Suprapubic skin (tissue), 4 donors: ENCODE measurements around the gene EDN3. TPM values are rescaled to one million over a fixed set of nuclear protein-coding genes. Genes with fewer than 3 reads are reported as not detected.

Experiments
- DNase-seq, 2 donors: peaks; one replicate each; pipeline ENCODE4 v3.0.0-alpha.2; 2019; ENCODE audit warnings: low spot score in 2 of 2
- H3K27ac ChIP-seq: fragments of 200-600 bp; sonication (generic); one replicate; pipeline ENCODE4 v1.5.1; 2019
- H3K27me3 ChIP-seq: fragments of 200-600 bp; sonication (generic); one replicate; pipeline ENCODE4 v1.5.1; 2019
- H3K36me3 ChIP-seq: fragments of 200-600 bp; sonication (generic); one replicate; pipeline ENCODE4 v1.5.1; 2019
- H3K4me1 ChIP-seq: fragments of 200-600 bp; sonication (generic); one replicate; pipeline ENCODE4 v1.5.1; 2019
- H3K4me3 ChIP-seq: fragments of 200-600 bp; sonication (generic); one replicate; pipeline ENCODE4 v1.5.1; 2019; ENCODE audit warnings: mild to moderate bottlenecking
- H3K9me3 ChIP-seq: fragments of 200-600 bp; sonication (generic); one replicate; pipeline ENCODE4 v1.5.1; 2019
- EP300 ChIP-seq: sonication (generic); formaldehyde crosslinking; IDR thresholded peaks from one replicate; pipeline ENCODE4 v1.6.1; 2017; ENCODE audit warnings: antibody characterized with exemption
- POLR2A ChIP-seq, 2 donors: fragments of 450-650 bp; IDR thresholded peaks; one replicate each; pipeline ENCODE4 v1.6.1; 2017; ENCODE audit warnings: antibody characterized with exemption in 2 of 2, mild to moderate bottlenecking in 2 of 2, moderate library complexity in 2 of 2
- POLR2AphosphoS5 ChIP-seq, 3 donors: sonication (generic); formaldehyde crosslinking; IDR thresholded peaks; one replicate each; pipeline ENCODE4 v1.6.1; 2017; ENCODE audit warnings: antibody characterized with exemption in 3 of 3
- WGBS: methylation state at CpG from one replicate; pipeline ENCODE4 v1.1.5; 2018; 5-methylcytosine and 5-hydroxymethylcytosine counted together
- total RNA-seq, 4 donors: library from RNA; depleted of rRNA; stranded (reverse); fragments of >200 nt; gene quantifications; one replicate each; pipeline ENCODE4 v1.1.0, GENCODE V29; 2016
- TF ChIP-seq, protein P1 (sequence below), 2 donors: fragments of 200-600 bp in 1 of 2; fragments of 450-650 bp in 1 of 2; sonication (generic) in 1 of 2; IDR thresholded peaks; one replicate each; pipeline ENCODE4 v1.5.1; 2016 to 2019; ENCODE audit warnings: antibody characterized with exemption in 2 of 2, mild to moderate bottlenecking in 1 of 2, moderate library complexity in 1 of 2

The EDN3 gene
- total RNA-seq, 4 donors from 2014 or later: 0.97 to 2.4 (median 1.6) TPM

DNA sequence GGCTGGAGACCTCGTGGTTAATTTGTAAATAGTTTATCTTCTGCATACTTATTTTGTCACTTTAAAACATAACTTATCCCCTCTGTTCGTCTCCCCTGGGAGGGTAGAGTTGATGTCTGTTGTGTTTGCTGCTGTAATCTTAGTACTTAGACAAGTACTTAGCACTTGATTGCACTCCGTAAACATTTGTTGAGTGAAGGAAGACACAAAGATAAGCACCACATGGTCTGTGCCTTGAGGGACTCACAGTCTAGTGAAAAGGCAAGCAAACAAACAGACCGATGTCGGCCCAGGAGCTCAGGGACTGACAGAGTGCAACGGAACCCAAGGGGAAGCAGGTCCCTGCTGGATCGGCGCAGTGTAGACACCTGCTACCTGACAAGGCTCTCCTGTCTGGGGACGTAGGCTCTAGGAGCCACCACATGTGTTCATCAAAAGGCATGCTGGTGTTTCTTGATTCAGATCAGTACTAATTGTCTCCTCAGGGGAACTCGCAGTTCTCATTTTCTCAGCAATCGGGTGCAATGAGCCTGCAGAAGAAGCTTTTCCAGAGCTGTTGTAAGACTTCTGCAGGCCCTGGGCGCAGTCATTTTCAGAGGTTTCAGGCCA lies 31.4 kb downstream of the EDN3 start:
- peaks cover 2% of the 10 kb centered on the region for H3K27me3 ChIP-seq
- no peak for DNase-seq
- H3K9me3 ChIP-seq: no peaks in the 10 kb centered on the region
- TF ChIP-seq, protein P1, sequence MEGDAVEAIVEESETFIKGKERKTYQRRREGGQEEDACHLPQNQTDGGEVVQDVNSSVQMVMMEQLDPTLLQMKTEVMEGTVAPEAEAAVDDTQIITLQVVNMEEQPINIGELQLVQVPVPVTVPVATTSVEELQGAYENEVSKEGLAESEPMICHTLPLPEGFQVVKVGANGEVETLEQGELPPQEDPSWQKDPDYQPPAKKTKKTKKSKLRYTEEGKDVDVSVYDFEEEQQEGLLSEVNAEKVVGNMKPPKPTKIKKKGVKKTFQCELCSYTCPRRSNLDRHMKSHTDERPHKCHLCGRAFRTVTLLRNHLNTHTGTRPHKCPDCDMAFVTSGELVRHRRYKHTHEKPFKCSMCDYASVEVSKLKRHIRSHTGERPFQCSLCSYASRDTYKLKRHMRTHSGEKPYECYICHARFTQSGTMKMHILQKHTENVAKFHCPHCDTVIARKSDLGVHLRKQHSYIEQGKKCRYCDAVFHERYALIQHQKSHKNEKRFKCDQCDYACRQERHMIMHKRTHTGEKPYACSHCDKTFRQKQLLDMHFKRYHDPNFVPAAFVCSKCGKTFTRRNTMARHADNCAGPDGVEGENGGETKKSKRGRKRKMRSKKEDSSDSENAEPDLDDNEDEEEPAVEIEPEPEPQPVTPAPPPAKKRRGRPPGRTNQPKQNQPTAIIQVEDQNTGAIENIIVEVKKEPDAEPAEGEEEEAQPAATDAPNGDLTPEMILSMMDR (IDR thresholded peaks at IDR 0.05): no peak
- no peak for TF ChIP-seq POLR2AphosphoS5 (IDR thresholded peaks at IDR 0.05)
- H3K36me3 ChIP-seq: no peaks in the 10 kb centered on the region
- no peak overlapping the region for H3K4me3 ChIP-seq
- no peak overlapping the region for H3K27ac ChIP-seq
- WGBS: 85% methylated on average over 11 of the region's 12 CpGs
- H3K4me1 ChIP-seq: no peaks in the 10 kb centered on the region

DNA sequence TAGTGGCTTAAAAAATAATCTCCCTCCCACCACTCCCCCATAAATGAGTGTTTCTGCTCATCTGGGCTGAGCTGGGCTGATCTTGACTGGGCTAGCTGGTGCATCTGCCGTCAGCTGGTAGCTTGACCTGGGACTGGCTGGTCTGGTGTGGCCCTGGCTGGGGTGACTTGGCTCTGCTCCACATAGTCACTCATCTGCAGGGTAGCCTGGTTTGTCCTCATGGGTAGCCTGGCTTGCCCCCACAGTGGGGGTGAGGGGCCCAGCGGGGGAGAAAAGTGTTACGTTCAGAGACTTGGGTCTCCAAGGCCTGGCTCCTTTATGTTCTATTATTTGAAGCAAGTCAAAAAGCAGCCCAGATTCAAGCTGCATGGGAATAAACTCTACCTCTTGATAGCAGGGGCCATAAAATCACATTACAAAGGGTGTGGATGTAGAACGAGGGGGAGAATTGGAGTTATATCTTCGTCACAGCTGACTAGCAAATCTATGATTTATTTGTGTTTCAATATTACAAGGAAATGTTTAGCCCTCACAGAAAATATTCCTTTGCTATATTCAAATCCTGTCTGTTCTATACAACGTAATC lies 32.9 kb downstream of the EDN3 start:
- DNase-seq: no peak
- H3K4me3 ChIP-seq: no peak overlapping the region
- TF ChIP-seq, protein P1 (IDR thresholded peaks at IDR 0.05): no peak
- TF ChIP-seq POLR2A (IDR thresholded peaks at IDR 0.05) (no peak), POLR2AphosphoS5 (IDR thresholded peaks at IDR 0.05) (no peak), EP300 (no peak)
- no peak overlapping the region for H3K27ac ChIP-seq
- H3K9me3 ChIP-seq: no peaks in the 10 kb centered on the region
- H3K4me1 ChIP-seq: no peaks in the 10 kb centered on the region
- 86% methylated on average over 6 of the region's 6 CpGs for WGBS
- peaks cover 2% of the 10 kb centered on the region for H3K27me3 ChIP-seq
- no peaks in the 10 kb centered on the region for H3K36me3 ChIP-seq

DNA sequence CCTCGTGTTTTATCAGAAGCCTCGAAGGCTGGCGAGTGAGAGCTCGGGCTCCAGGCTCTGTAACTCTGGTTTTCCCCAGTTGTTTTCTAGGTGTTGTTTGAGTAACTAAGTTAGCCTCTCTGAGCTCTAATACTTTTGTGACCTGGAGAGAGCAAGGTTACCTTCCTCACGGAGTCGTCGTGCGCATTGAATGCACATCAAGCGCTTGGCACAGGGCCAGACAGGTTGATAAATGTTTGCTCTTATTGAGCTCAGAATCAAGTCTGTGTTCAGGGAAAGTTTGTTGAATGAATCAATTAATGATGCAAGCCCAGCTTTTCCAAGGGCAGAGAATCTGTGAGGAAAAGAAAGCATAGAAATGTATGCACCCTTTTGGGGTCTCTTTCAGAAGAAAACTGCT lies 33.5 kb downstream of the EDN3 start:
- H3K36me3 ChIP-seq: no peaks in the 10 kb centered on the region
- peaks cover 2% of the 10 kb centered on the region for H3K27me3 ChIP-seq
- no peak overlapping the region for H3K4me3 ChIP-seq
- no peaks in the 10 kb centered on the region for H3K9me3 ChIP-seq
- TF ChIP-seq, protein P1 (IDR thresholded peaks at IDR 0.05): no peak
- TF ChIP-seq POLR2AphosphoS5 (IDR thresholded peaks at IDR 0.05) (no peak), EP300 (no peak), POLR2A (IDR thresholded peaks at IDR 0.05) (no peak)
- no peak for DNase-seq
- no peaks in the 10 kb centered on the region for H3K4me1 ChIP-seq
- no peak overlapping the region for H3K27ac ChIP-seq
- 72% methylated on average over 9 of the region's 9 CpGs for WGBS

DNA sequence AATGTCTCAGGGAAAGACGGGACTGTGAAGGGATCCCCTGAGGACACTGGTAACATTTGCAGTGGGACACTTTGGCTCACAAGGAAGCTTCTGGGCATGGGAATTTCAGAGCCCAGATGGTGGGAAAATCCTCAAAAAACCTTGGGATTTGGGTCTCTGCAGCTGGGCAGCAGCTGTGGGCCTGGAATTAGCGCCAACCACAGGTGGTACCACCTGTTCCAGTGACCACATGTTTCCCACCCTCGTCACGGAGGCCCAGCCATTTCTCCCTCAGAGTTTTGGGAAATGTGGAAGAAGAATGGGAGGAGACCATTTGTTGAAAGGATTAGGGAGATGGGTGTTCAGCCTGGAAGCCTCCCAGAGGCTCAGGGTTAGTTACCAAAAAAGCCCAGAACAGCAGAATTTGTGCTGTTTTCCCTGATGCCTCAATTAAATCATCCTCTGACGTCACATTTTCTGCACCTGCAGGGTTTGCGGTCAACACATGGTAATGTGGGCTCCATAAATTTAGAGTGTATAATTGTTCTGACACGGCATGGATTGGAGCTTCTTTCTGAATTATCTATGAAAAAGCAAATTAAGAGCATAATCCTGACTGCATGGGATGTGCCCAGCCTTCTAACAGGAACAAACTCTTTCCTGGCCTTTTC lies 34.4 kb downstream of the EDN3 start:
- H3K4me1 ChIP-seq: no peaks in the 10 kb centered on the region
- 61% methylated on average over 7 of the region's 7 CpGs for WGBS
- no peak overlapping the region for H3K27ac ChIP-seq
- no peaks in the 10 kb centered on the region for H3K36me3 ChIP-seq
- peaks cover 2% of the 10 kb centered on the region for H3K27me3 ChIP-seq
- no peak for DNase-seq
- TF ChIP-seq EP300 (no peak), POLR2A (IDR thresholded peaks at IDR 0.05) (no peak), POLR2AphosphoS5 (IDR thresholded peaks at IDR 0.05) (no peak)
- TF ChIP-seq, protein P1 (IDR thresholded peaks at IDR 0.05): no peak
- no peak overlapping the region for H3K4me3 ChIP-seq
- no peaks in the 10 kb centered on the region for H3K9me3 ChIP-seq

DNA sequence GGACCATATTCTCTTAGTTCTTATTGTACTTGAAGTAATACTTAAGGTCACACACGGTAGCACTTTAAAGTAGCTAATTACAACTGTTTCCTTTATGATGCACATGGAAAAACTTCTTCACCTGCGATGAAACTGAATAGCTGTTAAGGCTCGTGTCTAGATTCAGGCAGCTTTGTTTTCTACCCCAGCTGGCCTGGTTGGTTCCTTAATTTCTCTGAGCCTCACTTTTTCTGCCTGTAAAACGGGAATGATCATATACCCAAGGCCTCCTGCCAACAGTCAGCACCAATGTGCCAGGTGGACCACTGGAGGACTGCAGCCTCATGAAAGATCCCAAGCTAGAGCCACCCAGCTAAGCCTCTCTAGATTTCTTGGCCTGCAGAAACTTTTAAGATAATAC lies 35.0 kb downstream of the EDN3 start:
- DNase-seq: no peak
- Histone ChIP-seq H3K36me3 (no peaks in the 10 kb centered on the region), H3K4me3 (no peak overlapping the region), H3K4me1 (no peaks in the 10 kb centered on the region), H3K27ac (no peak overlapping the region), H3K9me3 (no peaks in the 10 kb centered on the region), H3K27me3 (peaks cover 2% of the 10 kb centered on the region)
- 80% methylated on average over 4 of the region's 4 CpGs for WGBS
- TF ChIP-seq, protein P1 (IDR thresholded peaks at IDR 0.05): no peak
- TF ChIP-seq POLR2AphosphoS5 (IDR thresholded peaks at IDR 0.05): no peak
